Measurements from ENCODE around the gene ANO4.
"Not testable (repeated sequence)": the region's sequence is repeated elsewhere in the genome, so short reads cannot be mapped to it uniquely, and the experiment has no call there.

Gene ANO4

GRCh38 chr12:101087920-101088319 is 293.3 kb downstream of the ANO4 start:
- no peak for DNase-seq (ENCODE audit: low read depth)

- no peak for DNase-seq (ENCODE audit: low read depth)
Observed at GRCh38 chr12:101089271-101089670, 294.7 kb downstream of the ANO4 start.

- not testable (repeated sequence) for DNase-seq (ENCODE audit: low read depth)
Observed at GRCh38 chr12:101090222-101090621, 295.6 kb downstream of the ANO4 start.

- DNase-seq (ENCODE audit: low read depth) = no peak
Observed at GRCh38 chr12:101097829-101098580, 303.4 kb downstream of the ANO4 start.

GRCh38 chr12:101107032-101107763 is 312.6 kb downstream of the ANO4 start:
- no peak for DNase-seq (ENCODE audit: low read depth)

GRCh38 chr12:101108130-101108529 is 313.6 kb downstream of the ANO4 start:
- DNase-seq (ENCODE audit: low read depth) = no peak

GRCh38 chr12:101110866-101111265 is 316.3 kb downstream of the ANO4 start:
- DNase-seq (ENCODE audit: low read depth) = no peak

- no peak for DNase-seq (ENCODE audit: low read depth)
Observed at GRCh38 chr12:101111441-101111840, 316.9 kb downstream of the ANO4 start.

- no peak for DNase-seq (ENCODE audit: low read depth)
Observed at GRCh38 chr12:101115326-101115725, 320.8 kb downstream of the ANO4 start.

GRCh38 chr12:101116911-101117310 is 322.3 kb downstream of the ANO4 start:
- DNase-seq (ENCODE audit: low read depth) = no peak

- DNase-seq (ENCODE audit: low read depth) = no peak
Observed at GRCh38 chr12:101117842-101118241, 323.3 kb downstream of the ANO4 start.

- no peak for DNase-seq (ENCODE audit: low read depth)
Observed at GRCh38 chr12:101127521-101128219, 333.1 kb downstream of the ANO4 start.

GRCh38 chr12:101145777-101146431 is 351.3 kb downstream of the ANO4 start:
- not testable (repeated sequence) for DNase-seq (ENCODE audit: low read depth)

- DNase-seq (ENCODE audit: low read depth) = no peak
Observed at GRCh38 chr12:101165319-101165718, 370.7 kb downstream of the ANO4 start.

- DNase-seq (ENCODE audit: low read depth) = no peak
Observed at GRCh38 chr12:101166866-101167265, 372.3 kb downstream of the ANO4 start.

- no peak for DNase-seq (ENCODE audit: low read depth)
Observed at GRCh38 chr12:101168001-101168400, 373.4 kb downstream of the ANO4 start.

GRCh38 chr12:101172316-101172715 is 377.7 kb downstream of the ANO4 start:
- DNase-seq (ENCODE audit: low read depth) = no peak

- DNase-seq (ENCODE audit: low read depth) = no peak
Observed at GRCh38 chr12:101173197-101173749, 378.7 kb downstream of the ANO4 start.

- DNase-seq (ENCODE audit: low read depth) = no peak
Observed at GRCh38 chr12:101174541-101174940, 380.0 kb downstream of the ANO4 start.
